SK-N-SH treated with all-trans-retinoic acid at 6 μM for 48 hours (cell line): ENCODE measurements around the gene OXNAD1.

Experiments used
- ARNTL ChIP-seq: fragments of 450-650 bp; formaldehyde crosslinking; IDR thresholded peaks from 2 replicates; pipeline ENCODE4 v1.5.0; 2020; ENCODE audit warnings: low read depth, mild to moderate bottlenecking, moderate library complexity, borderline replicate concordance
- CSDC2 ChIP-seq: fragments of 250-450 bp; sonication (Bioruptor Pico); IDR thresholded peaks from 2 replicates; pipeline ENCODE4 v1.5.0; 2020; ENCODE audit warnings: mild to moderate bottlenecking, moderate library complexity
- PPARA ChIP-seq: fragments of 250-450 bp; sonication (Bioruptor Pico); IDR thresholded peaks from 2 replicates; pipeline ENCODE4 v1.5.0; 2020; ENCODE audit warnings: mild to moderate bottlenecking, borderline replicate concordance
- RARB ChIP-seq: fragments of 250-450 bp; sonication (Bioruptor Pico); IDR thresholded peaks from 2 replicates; pipeline ENCODE4 v1.8.0; 2021; ENCODE audit warnings: mild to moderate bottlenecking, moderate library complexity
- TCF4 ChIP-seq: fragments of 250-450 bp; sonication (Bioruptor Pico); IDR thresholded peaks from 2 replicates; pipeline ENCODE4 v1.8.0; 2021; ENCODE audit warnings: mild to moderate bottlenecking, moderate library complexity, borderline replicate concordance
- ZC3H10 ChIP-seq: fragments of 250-450 bp; sonication (Bioruptor Pico); IDR thresholded peaks from 2 replicates; pipeline ENCODE4 v1.5.1; 2021; ENCODE audit warnings: mild to moderate bottlenecking, moderate library complexity
- ZFP30 ChIP-seq: fragments of 450-650 bp; formaldehyde crosslinking; IDR thresholded peaks from 2 replicates; pipeline ENCODE4 v1.5.0; 2022; ENCODE audit warnings: mild to moderate bottlenecking, moderate library complexity
- TF ChIP-seq, protein P1 (sequence below): fragments of 250-450 bp; sonication (Bioruptor Pico); IDR thresholded peaks from 2 replicates; pipeline ENCODE4 v1.8.0; 2020; ENCODE audit warnings: mild to moderate bottlenecking, moderate library complexity, borderline replicate concordance
- TF ChIP-seq, protein P2 (sequence below): fragments of 250-450 bp; sonication (Bioruptor Pico); IDR thresholded peaks from 2 replicates; pipeline ENCODE4 v1.5.0; 2020; ENCODE audit warnings: mild to moderate bottlenecking, moderate library complexity

DNA sequence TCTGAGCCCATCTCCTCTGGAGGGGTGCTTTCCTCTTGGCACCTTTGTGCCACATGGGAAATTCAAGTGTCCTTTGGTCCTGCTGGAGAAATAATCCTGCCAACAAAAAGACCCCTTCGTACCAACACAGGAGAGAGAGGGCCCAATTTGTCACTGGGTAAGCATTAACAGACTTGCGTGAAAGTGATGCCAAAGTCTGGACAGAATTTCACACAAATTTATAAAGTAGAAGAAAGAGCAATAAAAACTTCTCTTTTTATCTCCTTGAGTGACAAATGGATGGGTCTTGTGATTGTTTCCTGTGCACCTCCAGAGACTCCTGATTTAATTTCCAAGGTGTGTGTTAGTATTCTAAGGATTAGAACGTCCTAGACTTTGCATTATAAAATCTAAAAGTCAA, 15.1 kb upstream of the OXNAD1 start:
- TF ChIP-seq ZC3H10 (CRISPR knock-in tag) (no peak), TCF4 (CRISPR knock-in tag) (no peak), RARB (CRISPR knock-in tag) (no peak), ZFP30 (CRISPR knock-in tag) (no peak), ARNTL (CRISPR knock-in tag) (no peak), PPARA (CRISPR knock-in tag) (no peak), CSDC2 (CRISPR knock-in tag) (no peak)
- TF ChIP-seq, protein P1, sequence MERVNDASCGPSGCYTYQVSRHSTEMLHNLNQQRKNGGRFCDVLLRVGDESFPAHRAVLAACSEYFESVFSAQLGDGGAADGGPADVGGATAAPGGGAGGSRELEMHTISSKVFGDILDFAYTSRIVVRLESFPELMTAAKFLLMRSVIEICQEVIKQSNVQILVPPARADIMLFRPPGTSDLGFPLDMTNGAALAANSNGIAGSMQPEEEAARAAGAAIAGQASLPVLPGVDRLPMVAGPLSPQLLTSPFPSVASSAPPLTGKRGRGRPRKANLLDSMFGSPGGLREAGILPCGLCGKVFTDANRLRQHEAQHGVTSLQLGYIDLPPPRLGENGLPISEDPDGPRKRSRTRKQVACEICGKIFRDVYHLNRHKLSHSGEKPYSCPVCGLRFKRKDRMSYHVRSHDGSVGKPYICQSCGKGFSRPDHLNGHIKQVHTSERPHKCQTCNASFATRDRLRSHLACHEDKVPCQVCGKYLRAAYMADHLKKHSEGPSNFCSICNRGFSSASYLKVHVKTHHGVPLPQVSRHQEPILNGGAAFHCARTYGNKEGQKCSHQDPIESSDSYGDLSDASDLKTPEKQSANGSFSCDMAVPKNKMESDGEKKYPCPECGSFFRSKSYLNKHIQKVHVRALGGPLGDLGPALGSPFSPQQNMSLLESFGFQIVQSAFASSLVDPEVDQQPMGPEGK (CRISPR knock-in tag), result no peak
- TF ChIP-seq, protein P2, sequence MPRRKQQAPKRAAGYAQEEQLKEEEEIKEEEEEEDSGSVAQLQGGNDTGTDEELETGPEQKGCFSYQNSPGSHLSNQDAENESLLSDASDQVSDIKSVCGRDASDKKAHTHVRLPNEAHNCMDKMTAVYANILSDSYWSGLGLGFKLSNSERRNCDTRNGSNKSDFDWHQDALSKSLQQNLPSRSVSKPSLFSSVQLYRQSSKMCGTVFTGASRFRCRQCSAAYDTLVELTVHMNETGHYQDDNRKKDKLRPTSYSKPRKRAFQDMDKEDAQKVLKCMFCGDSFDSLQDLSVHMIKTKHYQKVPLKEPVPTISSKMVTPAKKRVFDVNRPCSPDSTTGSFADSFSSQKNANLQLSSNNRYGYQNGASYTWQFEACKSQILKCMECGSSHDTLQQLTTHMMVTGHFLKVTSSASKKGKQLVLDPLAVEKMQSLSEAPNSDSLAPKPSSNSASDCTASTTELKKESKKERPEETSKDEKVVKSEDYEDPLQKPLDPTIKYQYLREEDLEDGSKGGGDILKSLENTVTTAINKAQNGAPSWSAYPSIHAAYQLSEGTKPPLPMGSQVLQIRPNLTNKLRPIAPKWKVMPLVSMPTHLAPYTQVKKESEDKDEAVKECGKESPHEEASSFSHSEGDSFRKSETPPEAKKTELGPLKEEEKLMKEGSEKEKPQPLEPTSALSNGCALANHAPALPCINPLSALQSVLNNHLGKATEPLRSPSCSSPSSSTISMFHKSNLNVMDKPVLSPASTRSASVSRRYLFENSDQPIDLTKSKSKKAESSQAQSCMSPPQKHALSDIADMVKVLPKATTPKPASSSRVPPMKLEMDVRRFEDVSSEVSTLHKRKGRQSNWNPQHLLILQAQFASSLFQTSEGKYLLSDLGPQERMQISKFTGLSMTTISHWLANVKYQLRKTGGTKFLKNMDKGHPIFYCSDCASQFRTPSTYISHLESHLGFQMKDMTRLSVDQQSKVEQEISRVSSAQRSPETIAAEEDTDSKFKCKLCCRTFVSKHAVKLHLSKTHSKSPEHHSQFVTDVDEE (CRISPR knock-in tag), result no peak
